HL-60 (cell line): ENCODE results near the gene FAM20A.

ENCODE experiments used
- DNase-seq, 2 experiments: peaks; one replicate each; pipeline ENCODE4 v3.0.0-alpha.2; 2010 to 2020; ENCODE audit warnings: low read depth in 1 of 2, low spot score in 1 of 2
- H3K27ac ChIP-seq: fragments of 250-450 bp; sonication (Bioruptor Pico); replicated peaks from 2 replicates; pipeline ENCODE4 v1.5.1; 2020; ENCODE audit warnings: mild to moderate bottlenecking, moderate library complexity
- H3K27me3 ChIP-seq: fragments of 250-450 bp; sonication (Bioruptor Pico); 2 replicates; pipeline ENCODE4 v1.5.1; 2021; ENCODE audit warnings: mild to moderate bottlenecking, moderate library complexity; ENCODE audit not compliant: insufficient read depth, poor library complexity, severe bottlenecking
- H3K4me3 ChIP-seq: replicated peaks from 2 replicates; pipeline ENCODE4 v1.5.1; 2011; ENCODE audit warnings: mild to moderate bottlenecking, control low read depth, low read length; ENCODE audit not compliant: insufficient read depth
- CTCF ChIP-seq: IDR thresholded peaks from one replicate; pipeline ENCODE4 v1.5.1; 2011; ENCODE audit warnings: low read length, control low read depth, inconsistent platforms; ENCODE audit not compliant: insufficient read depth
- GABPA ChIP-seq: IDR thresholded peaks from 2 replicates; pipeline ENCODE4 v1.6.1; 2012; ENCODE audit warnings: low read depth
- POLR2AphosphoS5 ChIP-seq: IDR thresholded peaks from 2 replicates; pipeline ENCODE4 v1.6.1; 2012; ENCODE audit warnings: low read depth
- REST ChIP-seq: IDR thresholded peaks from 2 replicates; pipeline ENCODE4 v1.6.1; 2012; ENCODE audit warnings: low read depth; ENCODE audit not compliant: insufficient replicate concordance
- SPI1 ChIP-seq: IDR thresholded peaks from 2 replicates; pipeline ENCODE4 v1.6.1; 2012; ENCODE audit warnings: low read depth, mild to moderate bottlenecking, borderline replicate concordance

Gene FAM20A

GRCh38 chr17:68564415-68565111, 36.6 kb downstream of the FAM20A start:
- no peak overlapping the region for H3K4me3 ChIP-seq
- peaks cover 2% of the 10 kb centered on the region for H3K27me3 ChIP-seq
- no peak for DNase-seq

GRCh38 chr17:68562736-68563135, 38.4 kb downstream of the FAM20A start:
- no peak for DNase-seq
- TF ChIP-seq SPI1: no peak
- peaks cover 2% of the 10 kb centered on the region for H3K27me3 ChIP-seq
- no peak overlapping the region for H3K4me3 ChIP-seq
- H3K27ac ChIP-seq: no peak overlapping the region

More at GRCh38 chr17:68564415-68565111, 36.6 kb downstream of the FAM20A start:
- TF ChIP-seq POLR2AphosphoS5 (no peak), REST (no peak), CTCF (no peak), SPI1 (no peak), GABPA (no peak)
- H3K27ac ChIP-seq: no peak overlapping the region

- H3K27ac ChIP-seq: no peak overlapping the region
- no peak for DNase-seq
- no peak overlapping the region for H3K4me3 ChIP-seq
- TF ChIP-seq CTCF (no peak), GABPA (no peak), SPI1 (no peak), POLR2AphosphoS5 (no peak)
- peaks cover 2% of the 10 kb centered on the region for H3K27me3 ChIP-seq
Measured at GRCh38 chr17:68560966-68561720, 40.0 kb downstream of the FAM20A start.

GRCh38 chr17:68559316-68559715, 41.9 kb downstream of the FAM20A start:
- Histone ChIP-seq H3K27me3 (no peaks in the 10 kb centered on the region), H3K4me3 (no peak overlapping the region), H3K27ac (no peak overlapping the region)
- no peak for DNase-seq
- no peak for TF ChIP-seq REST
- TF ChIP-seq SPI1: no peak
- TF ChIP-seq GABPA: no peak
- TF ChIP-seq POLR2AphosphoS5: no peak
- no peak for TF ChIP-seq CTCF
